Esophagus (tissue), 2 donors: ENCODE measurements around the gene TSPAN8. TPM values are rescaled to one million over a fixed set of nuclear protein-coding genes. Genes with fewer than 3 reads are reported as not detected.
"Not testable (repeated sequence)": the region's sequence is repeated elsewhere in the genome, so short reads cannot be mapped to it uniquely, and the experiment has no call there.

Experiments used
- H3K27ac ChIP-seq, 2 donors: one replicate each; pipeline ENCODE4 v1.5.1; 2013; ENCODE audit warnings: low read depth in 2 of 2, mild to moderate bottlenecking in 2 of 2, inconsistent platforms in 1 of 2, low read length in 1 of 2, moderate library complexity in 1 of 2
- H3K27me3 ChIP-seq, 2 donors: one replicate each; pipeline ENCODE4 v1.6.1; 2013; ENCODE audit warnings: low read length in 2 of 2, control low read depth in 1 of 2, mild to moderate bottlenecking in 1 of 2; ENCODE audit not compliant: insufficient read depth in 2 of 2, control insufficient read depth in 1 of 2
- H3K36me3 ChIP-seq, 2 donors: one replicate each; pipeline ENCODE4 v1.6.1; 2013; ENCODE audit warnings: low read length in 1 of 2; ENCODE audit not compliant: control insufficient read depth in 2 of 2, insufficient read depth in 2 of 2
- H3K4me1 ChIP-seq, 2 donors: one replicate each; pipeline ENCODE4 v1.6.1; 2013; ENCODE audit warnings: low read length in 1 of 2; ENCODE audit not compliant: control insufficient read depth in 2 of 2, insufficient read depth in 2 of 2
- H3K4me3 ChIP-seq, 2 donors: one replicate each; pipeline ENCODE4 v1.5.1; 2013; ENCODE audit warnings: low read length in 2 of 2, mild to moderate bottlenecking in 2 of 2, low read depth in 1 of 2, moderate library complexity in 1 of 2
- H3K9me3 ChIP-seq, 2 donors: one replicate each; pipeline ENCODE4 v1.6.1; 2013; ENCODE audit warnings: mild to moderate bottlenecking in 2 of 2, low read depth in 1 of 2, low read length in 1 of 2, moderate library complexity in 1 of 2; ENCODE audit not compliant: control insufficient read depth in 2 of 2, insufficient read depth in 1 of 2
- WGBS, 2 donors: extraction: QIAGEN DNeasy Blood & Tissue Kit; methylation state at CpG; one replicate each; pipeline ENCODE4 v1.1.7; 2013; 5-methylcytosine and 5-hydroxymethylcytosine counted together
- polyA plus RNA-seq, 2 donors: library from polyadenylated mRNA; stranded (reverse); fragments of 200-250 nt; gene quantifications; one replicate each; pipeline ENCODE4 v1.2.3, GENCODE V29; 2013
- donor health status: healthy with polysubstance abuse.
- donor health status: Bipolar disorder and iron deficiency.

The TSPAN8 gene
- polyA plus RNA-seq, 2 donors = 0.78 to 2.2 TPM

GRCh38 chr12:71158361-71158882 lies 623 bp upstream of the TSPAN8 start:
- H3K27ac ChIP-seq = no peak overlapping the region
- WGBS, 2 donors = 34 to 44% methylated on average over 4 of the region's 4 CpGs

GRCh38 chr12:71155225-71155624 lies 2.6 kb downstream of the TSPAN8 start:
- WGBS, 2 donors = 61 to 79% methylated on average over 4 of the region's 4 CpGs
- no peaks in the 10 kb centered on the region for H3K27me3 ChIP-seq

More at GRCh38 chr12:71158361-71158882, 623 bp upstream of the TSPAN8 start:
- no peak overlapping the region for H3K4me3 ChIP-seq
- no peaks in the 10 kb centered on the region for H3K4me1 ChIP-seq
- H3K27me3 ChIP-seq = no peaks in the 10 kb centered on the region
- no peaks in the 10 kb centered on the region for H3K9me3 ChIP-seq
- no peaks in the 10 kb centered on the region for H3K36me3 ChIP-seq

GRCh38 chr12:71152851-71153250 lies 4.9 kb downstream of the TSPAN8 start:
- Histone ChIP-seq H3K9me3 (no peaks in the 10 kb centered on the region), H3K36me3 (no peaks in the 10 kb centered on the region), H3K4me1 (no peaks in the 10 kb centered on the region), H3K4me3 (no peak overlapping the region), H3K27ac (no peak overlapping the region), H3K27me3 (no peaks in the 10 kb centered on the region)
- 75 to 77% methylated on average over 5 of the region's 5 CpGs for WGBS, 2 donors

More at GRCh38 chr12:71155225-71155624, 2.6 kb downstream of the TSPAN8 start:
- no peaks in the 10 kb centered on the region for H3K4me1 ChIP-seq
- H3K9me3 ChIP-seq = no peaks in the 10 kb centered on the region
- H3K4me3 ChIP-seq = no peak overlapping the region
- no peaks in the 10 kb centered on the region for H3K36me3 ChIP-seq
- H3K27ac ChIP-seq = no peak overlapping the region

GRCh38 chr12:71150041-71150440 lies 7.8 kb downstream of the TSPAN8 start:
- not testable (repeated sequence) for H3K4me3 ChIP-seq, H3K27ac ChIP-seq, H3K9me3 ChIP-seq, H3K4me1 ChIP-seq, H3K36me3 ChIP-seq, H3K27me3 ChIP-seq
- WGBS, 2 donors = 80 to 82% methylated on average over 5 of the region's 5 CpGs

- Histone ChIP-seq H3K36me3 (no peaks in the 10 kb centered on the region), H3K9me3 (no peaks in the 10 kb centered on the region), H3K4me3 (no peak overlapping the region), H3K27ac (no peak overlapping the region), H3K27me3 (no peaks in the 10 kb centered on the region), H3K4me1 (no peaks in the 10 kb centered on the region)
- 37 to 47% methylated on average over 1 of the region's 1 CpG for WGBS, 2 donors
These were observed 13.1 kb downstream of the TSPAN8 start for GRCh38 chr12:71144682-71145081.

- no peak overlapping the region for H3K27ac ChIP-seq
- no peaks in the 10 kb centered on the region for H3K27me3 ChIP-seq
- no peaks in the 10 kb centered on the region for H3K36me3 ChIP-seq
- no peaks in the 10 kb centered on the region for H3K9me3 ChIP-seq
- 84 to 86% methylated on average over 5 of the region's 5 CpGs for WGBS, 2 donors
- H3K4me3 ChIP-seq = no peak overlapping the region
- no peaks in the 10 kb centered on the region for H3K4me1 ChIP-seq
These were observed 14.8 kb downstream of the TSPAN8 start for GRCh38 chr12:71142956-71143355.

GRCh38 chr12:71142016-71142415 lies 15.8 kb downstream of the TSPAN8 start:
- H3K9me3 ChIP-seq = no peaks in the 10 kb centered on the region
- H3K4me3 ChIP-seq = no peak overlapping the region
- 74 to 76% methylated on average over 2 of the region's 2 CpGs for WGBS, 2 donors
- H3K27ac ChIP-seq = no peak overlapping the region
- H3K4me1 ChIP-seq = no peaks in the 10 kb centered on the region
- H3K36me3 ChIP-seq = no peaks in the 10 kb centered on the region
- no peaks in the 10 kb centered on the region for H3K27me3 ChIP-seq

- WGBS, 2 donors = 61 to 82% methylated on average over 1 of the region's 1 CpG
- H3K9me3 ChIP-seq = no peaks in the 10 kb centered on the region
- H3K4me1 ChIP-seq = no peaks in the 10 kb centered on the region
- H3K4me3 ChIP-seq = no peak overlapping the region
- no peaks in the 10 kb centered on the region for H3K27me3 ChIP-seq
- no peaks in the 10 kb centered on the region for H3K36me3 ChIP-seq
- no peak overlapping the region for H3K27ac ChIP-seq
These were observed 16.3 kb downstream of the TSPAN8 start for GRCh38 chr12:71141378-71141926.

GRCh38 chr12:71139153-71139735 lies 18.6 kb downstream of the TSPAN8 start:
- Histone ChIP-seq H3K27me3 (no peaks in the 10 kb centered on the region), H3K4me3 (no peak overlapping the region), H3K27ac (no peak overlapping the region), H3K36me3 (no peaks in the 10 kb centered on the region), H3K4me1 (no peaks in the 10 kb centered on the region), H3K9me3 (no peaks in the 10 kb centered on the region)
- WGBS, 2 donors = 70 to 73% methylated on average over 6 of the region's 6 CpGs

- Histone ChIP-seq H3K27me3 (no peaks in the 10 kb centered on the region), H3K4me1 (no peaks in the 10 kb centered on the region), H3K9me3 (no peaks in the 10 kb centered on the region), H3K27ac (no peak overlapping the region), H3K4me3 (no peak overlapping the region), H3K36me3 (no peaks in the 10 kb centered on the region)
- WGBS, 2 donors = 83 to 86% methylated on average over 3 of the region's 3 CpGs
These were observed 19.8 kb downstream of the TSPAN8 start for GRCh38 chr12:71138011-71138410.
